RKO (cell line): ENCODE data around the gene C9orf152.

Source experiments
- DNase-seq: peaks from one replicate; pipeline ENCODE4 v3.0.0-alpha.2; 2016; ENCODE audit warnings: low spot score

The C9orf152 gene

GRCh38 chr9:110180511-110181434, 27.2 kb downstream of the C9orf152 start:
- peak; percentile 31 for DNase-seq

GRCh38 chr9:110179734-110180133, 28.2 kb downstream of the C9orf152 start:
- DNase-seq: peak; percentile 51

- DNase-seq: no peak
Observed at GRCh38 chr9:110178281-110178680, 29.7 kb downstream of the C9orf152 start.

- DNase-seq: no peak
Observed at GRCh38 chr9:110175275-110175968, 32.5 kb downstream of the C9orf152 start.

GRCh38 chr9:110173322-110173642, 34.7 kb downstream of the C9orf152 start:
- no peak for DNase-seq

GRCh38 chr9:110170357-110171257, 37.4 kb downstream of the C9orf152 start:
- DNase-seq: no peak

GRCh38 chr9:110168486-110168885, 39.5 kb downstream of the C9orf152 start:
- no peak for DNase-seq

- DNase-seq: no peak
Observed at GRCh38 chr9:110161940-110162339, 46.0 kb downstream of the C9orf152 start.

- DNase-seq: no peak
Observed at GRCh38 chr9:110160685-110161084, 47.3 kb downstream of the C9orf152 start.

- no peak for DNase-seq
Observed at GRCh38 chr9:110160123-110160522, 47.8 kb downstream of the C9orf152 start.

- DNase-seq: no peak
Observed at GRCh38 chr9:110157823-110158664, 49.9 kb downstream of the C9orf152 start.

GRCh38 chr9:110156902-110157301, 51.1 kb downstream of the C9orf152 start:
- DNase-seq: no peak

- no peak for DNase-seq
Observed at GRCh38 chr9:110156416-110156815, 51.5 kb downstream of the C9orf152 start.

- no peak for DNase-seq
Observed at GRCh38 chr9:110155751-110156150, 52.2 kb downstream of the C9orf152 start.

- DNase-seq: no peak
Observed at GRCh38 chr9:110153431-110153830, 54.5 kb downstream of the C9orf152 start.

- peak; percentile 73 for DNase-seq
Observed at GRCh38 chr9:110152704-110153374, 55.1 kb downstream of the C9orf152 start.
